Fibroblast of mammary gland (primary cell): ENCODE results near the gene CES5A.
"Not testable (repeated sequence)": the region's sequence is repeated elsewhere in the genome, so short reads cannot be mapped to it uniquely, and the experiment has no call there.

Experiments used
- DNase-seq: peaks from one replicate; pipeline ENCODE4 v3.0.0-alpha.2; 2010; ENCODE audit warnings: low read depth
- H3K4me3 ChIP-seq: 2 replicates; pipeline ENCODE4 v1.5.1; 2011; ENCODE audit warnings: low read depth, mild to moderate bottlenecking, low read length, moderate library complexity; ENCODE audit not compliant: control insufficient read depth
- CTCF ChIP-seq: conservative IDR thresholded peaks from 2 replicates; pipeline ENCODE4 v1.5.1; 2011; ENCODE audit warnings: low read depth, low read length, inconsistent platforms; ENCODE audit not compliant: control insufficient read depth, insufficient read depth

CES5A gene

GRCh38 chr16:55842369-55843104, 32.6 kb downstream of the CES5A start:
- DNase-seq, result peak; percentile 52

GRCh38 chr16:55839115-55839514, 36.1 kb downstream of the CES5A start:
- DNase-seq, result no peak
- no peak for TF ChIP-seq CTCF
- H3K4me3 ChIP-seq, result no peak overlapping the region

More at GRCh38 chr16:55842369-55843104, 32.6 kb downstream of the CES5A start:
- no peak overlapping the region for H3K4me3 ChIP-seq
- peak; percentile 70 for TF ChIP-seq CTCF

GRCh38 chr16:55836158-55836611, 39.0 kb downstream of the CES5A start:
- DNase-seq, result no peak
- TF ChIP-seq CTCF, result no peak
- H3K4me3 ChIP-seq, result no peak overlapping the region

GRCh38 chr16:55835581-55835980, 39.6 kb downstream of the CES5A start:
- H3K4me3 ChIP-seq, result no peak overlapping the region
- TF ChIP-seq CTCF, result no peak
- DNase-seq, result peak; percentile 29

- DNase-seq, result not testable (repeated sequence)
These were observed 40.0 kb downstream of the CES5A start for GRCh38 chr16:55835173-55835572.

GRCh38 chr16:55834049-55834448, 41.1 kb downstream of the CES5A start:
- no peak overlapping the region for H3K4me3 ChIP-seq
- TF ChIP-seq CTCF, result no peak
- DNase-seq, result no peak

More at GRCh38 chr16:55835173-55835572, 40.0 kb downstream of the CES5A start:
- not testable (repeated sequence) for H3K4me3 ChIP-seq

- no peak for TF ChIP-seq CTCF
- H3K4me3 ChIP-seq, result no peak within 1 kb of the TSS
- no peak for DNase-seq
These were observed 42.1 kb downstream of the CES5A start, which contains the start of gene CES1 for GRCh38 chr16:55832773-55833691. CES1 (minus strand) TSS chr16:55833096; CDS start chr16:55833055, 41 bp downstream.
